Smooth muscle cell of the brain vasculature (primary cell): Measurements from ENCODE around the gene PCSK5.

Experiments used
- DNase-seq: peaks from one replicate; pipeline ENCODE4 v3.0.0-alpha.2; 2012; ENCODE audit warnings: low read depth, low spot score

The PCSK5 gene

DNA sequence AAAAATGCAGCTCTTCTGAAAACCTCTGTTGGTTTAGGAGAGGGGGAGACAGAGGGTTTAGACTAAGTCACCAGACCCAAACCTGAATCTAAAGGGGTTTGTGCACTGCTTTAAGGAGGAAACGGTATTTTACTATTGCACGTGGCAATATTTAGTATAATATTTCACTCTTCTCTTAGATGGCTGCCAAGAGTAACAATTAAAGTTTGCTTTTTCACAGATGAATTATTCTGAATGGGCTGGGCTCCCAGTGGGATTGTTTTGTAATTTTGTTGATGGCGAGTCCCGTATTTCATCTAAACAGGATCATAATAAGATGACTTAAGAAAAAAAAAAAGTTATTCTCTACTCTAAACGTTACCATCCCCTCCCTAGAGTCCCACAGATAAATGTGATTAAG lies 245.4 kb downstream of the PCSK5 start:
- DNase-seq: no peak

- peak; percentile 18 for DNase-seq
These were observed 246.5 kb downstream of the PCSK5 start for GRCh38 chr9:76136986-76137385.

GRCh38 chr9:76137931-76138330 lies 247.5 kb downstream of the PCSK5 start:
- DNase-seq: no peak

GRCh38 chr9:76138360-76138759 lies 247.9 kb downstream of the PCSK5 start:
- DNase-seq: no peak

DNA sequence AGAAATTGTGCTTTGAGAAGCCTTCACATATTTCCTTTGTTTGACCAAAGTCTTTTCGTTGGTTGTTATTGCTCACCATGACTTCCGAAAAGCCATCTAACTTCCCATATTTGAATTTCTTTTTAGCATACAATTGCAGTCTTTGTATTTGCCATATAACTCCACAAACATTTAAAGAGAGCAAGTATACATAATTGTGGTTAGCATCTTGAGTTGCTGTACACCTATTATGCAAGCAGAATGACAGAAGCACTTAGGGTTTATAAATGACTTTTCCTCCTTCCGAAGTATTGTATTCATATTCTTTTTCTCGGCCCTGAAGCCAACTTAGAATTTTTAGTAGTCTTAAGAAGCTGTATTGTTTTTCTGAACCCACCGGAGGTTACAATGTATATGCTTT lies 253.4 kb downstream of the PCSK5 start:
- DNase-seq: no peak

- DNase-seq: no peak
These were observed 259.5 kb downstream of the PCSK5 start for GRCh38 chr9:76150013-76150412.

- no peak for DNase-seq
These were observed 260.8 kb downstream of the PCSK5 start for GRCh38 chr9:76151267-76151666.

GRCh38 chr9:76153339-76153738 lies 262.9 kb downstream of the PCSK5 start:
- no peak for DNase-seq

GRCh38 chr9:76153902-76154629 lies 263.6 kb downstream of the PCSK5 start:
- DNase-seq: no peak

DNA sequence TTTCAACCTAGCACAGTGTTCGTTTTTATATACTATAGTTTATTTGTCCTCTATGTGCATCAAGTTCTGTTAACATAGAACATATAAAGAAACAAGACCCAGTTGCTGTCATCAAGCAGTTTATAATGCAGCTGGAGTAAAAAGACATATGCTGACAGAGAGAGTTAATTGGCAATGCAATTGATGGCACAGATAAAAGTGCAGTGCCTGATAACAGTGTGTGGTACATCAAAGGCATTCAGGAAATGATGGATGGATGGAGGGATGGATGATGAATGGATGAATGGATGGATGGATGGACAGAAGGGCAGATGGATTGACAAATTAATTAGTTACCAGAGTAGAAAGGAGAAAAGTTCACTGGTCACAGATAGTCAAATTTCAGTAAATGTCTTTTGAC lies 264.9 kb downstream of the PCSK5 start:
- no peak for DNase-seq

DNA sequence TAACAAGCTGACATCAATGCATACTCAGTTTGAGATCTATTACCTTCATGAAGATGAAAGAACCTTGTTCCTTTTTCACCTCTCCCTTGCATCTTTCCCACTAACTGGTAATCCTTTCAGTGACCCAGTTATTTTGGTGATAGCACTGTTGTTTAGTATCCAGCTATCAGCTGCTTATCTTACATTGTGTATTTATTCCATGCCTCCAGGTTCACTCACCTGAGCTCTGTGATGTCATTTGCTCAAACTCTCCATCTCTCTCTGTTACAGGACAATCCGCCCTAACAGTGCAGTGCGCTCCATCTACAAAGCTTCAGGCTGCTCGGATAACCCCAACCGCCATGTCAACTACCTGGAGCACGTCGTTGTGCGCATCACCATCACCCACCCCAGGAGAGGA lies 268.2 kb downstream of the PCSK5 start:
- no peak for DNase-seq

DNA sequence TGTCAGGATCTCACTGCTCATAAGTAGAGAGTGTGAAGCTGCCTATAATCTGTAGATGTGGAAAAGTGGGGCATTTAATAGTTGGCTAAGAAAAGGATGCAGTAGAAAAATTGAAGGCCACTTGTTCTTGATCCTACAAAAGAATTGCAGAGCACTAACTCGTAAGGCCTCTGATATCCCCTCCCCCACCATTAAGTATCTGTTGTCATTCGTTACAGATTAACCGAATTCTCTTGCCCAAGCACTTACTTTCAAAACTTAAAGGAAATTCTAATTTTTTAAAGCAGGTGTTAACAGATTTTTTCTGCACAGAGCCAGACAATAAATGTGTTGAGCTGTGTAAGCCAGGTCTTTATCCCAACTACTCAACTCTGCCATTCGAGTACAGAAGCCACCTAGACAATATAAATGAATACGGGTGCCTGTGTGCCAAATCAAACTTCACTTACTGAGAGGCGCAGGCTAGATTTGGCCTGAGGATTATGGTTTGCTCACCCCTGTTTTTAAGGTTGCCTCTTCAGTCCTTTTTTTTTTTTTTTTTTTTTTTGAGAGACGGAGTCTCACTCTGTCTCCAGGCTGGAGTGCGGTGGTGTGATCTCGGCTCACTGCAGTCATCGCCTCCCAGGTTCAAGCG lies 268.9 kb downstream of the PCSK5 start:
- DNase-seq: no peak

DNA sequence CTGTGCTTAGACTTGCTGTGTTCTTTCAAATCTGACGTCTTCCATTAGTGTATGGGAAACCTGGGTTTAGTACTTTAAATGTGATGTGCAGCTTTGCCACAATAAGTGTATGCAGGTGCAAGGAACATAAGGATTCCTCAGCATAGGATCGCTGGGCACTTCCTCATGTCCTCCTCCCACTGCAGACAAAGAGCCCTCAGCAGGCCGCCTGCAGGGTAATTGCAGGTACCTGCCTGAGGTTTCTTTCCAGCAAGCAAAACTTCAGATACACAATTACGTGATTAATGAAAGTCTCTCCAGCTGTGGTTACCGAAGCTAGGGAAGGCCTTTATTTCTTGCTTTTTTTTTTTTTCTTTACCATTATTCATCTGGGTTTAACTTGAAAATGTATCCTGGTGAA lies 270.6 kb downstream of the PCSK5 start:
- DNase-seq: no peak

- peak; percentile 55 for DNase-seq
These were observed 271.1 kb downstream of the PCSK5 start for GRCh38 chr9:76161541-76161940.

DNA sequence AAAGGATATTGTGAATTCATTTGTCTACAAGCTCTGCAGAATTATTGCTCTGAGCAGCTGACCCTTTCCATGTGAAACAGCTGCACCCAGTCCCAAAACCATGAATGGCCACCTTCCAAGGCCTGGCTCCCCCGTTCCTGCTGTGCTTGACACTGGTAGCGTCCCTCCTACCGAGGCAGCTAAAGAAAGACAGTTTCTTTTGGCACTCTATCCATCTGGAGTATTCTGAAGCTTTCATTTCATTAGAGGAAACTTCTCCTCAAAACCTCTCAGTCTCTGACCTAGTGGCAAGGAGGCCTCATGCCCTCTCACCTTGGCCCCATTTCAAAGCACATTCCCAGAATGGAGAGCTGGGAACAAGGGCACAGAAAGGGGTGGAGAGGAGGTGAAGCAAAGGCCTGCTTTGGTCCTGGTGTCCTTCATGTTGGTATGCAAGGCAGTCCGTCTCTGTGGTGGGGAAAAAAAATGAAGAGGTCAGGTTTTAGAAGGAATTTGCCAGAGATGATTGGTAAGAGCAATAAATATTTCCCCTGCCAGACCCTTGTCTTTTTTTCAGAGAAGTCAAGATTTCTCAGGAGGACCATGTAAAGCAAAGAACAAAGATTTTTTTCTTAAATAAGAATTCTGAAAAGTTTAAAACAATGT lies 271.7 kb downstream of the PCSK5 start:
- DNase-seq: peak; percentile 54

- no peak for DNase-seq
These were observed 272.5 kb downstream of the PCSK5 start for GRCh38 chr9:76162751-76163500.

DNA sequence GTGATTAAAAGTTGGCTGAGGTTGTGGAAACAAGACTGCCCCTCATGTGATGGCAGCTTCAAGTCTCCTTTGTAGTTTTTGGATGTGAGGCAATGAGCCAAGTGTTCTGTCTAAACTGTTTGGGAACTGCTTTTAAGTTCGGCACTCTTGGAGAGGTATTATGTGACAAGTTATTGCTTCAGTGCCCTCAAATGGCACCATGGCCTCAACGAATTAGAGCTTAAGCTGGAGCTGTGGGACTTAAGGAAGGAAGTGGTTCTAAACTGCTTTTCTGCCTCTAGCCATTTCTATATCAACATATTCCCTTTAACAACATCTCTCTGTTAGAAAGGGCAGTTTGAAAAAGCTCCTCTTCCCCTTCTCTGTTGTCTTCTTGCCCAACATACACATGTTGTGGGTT lies 276.1 kb downstream of the PCSK5 start:
- DNase-seq: no peak

DNA sequence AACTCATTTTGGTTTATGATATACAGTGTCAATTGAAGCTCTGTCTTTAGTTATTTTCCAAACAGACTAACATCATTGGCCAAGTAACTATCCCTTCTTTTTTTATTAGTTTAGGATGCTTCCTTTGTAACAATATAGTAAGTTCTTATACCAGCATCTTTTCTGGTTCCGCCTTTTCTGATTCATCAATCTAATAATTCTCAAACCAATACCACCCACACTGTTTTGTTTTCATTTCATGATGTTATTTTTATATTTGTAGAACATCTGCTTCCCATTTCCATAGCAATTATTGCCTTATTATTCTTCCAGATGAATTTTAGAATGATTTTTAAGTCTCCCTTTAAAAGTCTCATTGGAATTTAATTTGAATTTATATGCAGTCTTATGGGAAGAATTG lies 285.7 kb downstream of the PCSK5 start:
- no peak for DNase-seq

DNA sequence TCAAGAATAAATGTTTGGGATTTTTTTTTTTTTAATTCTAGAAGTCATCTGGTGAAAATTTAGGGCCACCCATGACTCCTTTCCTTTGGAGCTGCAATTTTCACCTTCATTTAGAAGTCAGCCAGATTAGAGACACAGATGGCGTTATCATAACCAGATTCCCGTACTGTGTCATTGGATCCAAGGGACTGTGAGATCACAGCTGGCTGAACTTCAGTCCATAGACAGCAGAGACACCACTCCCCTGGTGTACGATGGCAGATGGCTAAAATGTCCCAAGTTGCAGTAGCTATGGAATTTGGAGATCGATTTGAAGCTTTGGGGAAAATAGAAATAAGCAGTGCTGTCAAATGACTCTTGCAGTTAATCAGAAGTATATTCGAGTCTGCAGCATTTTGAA lies 287.5 kb downstream of the PCSK5 start:
- DNase-seq: no peak

DNA sequence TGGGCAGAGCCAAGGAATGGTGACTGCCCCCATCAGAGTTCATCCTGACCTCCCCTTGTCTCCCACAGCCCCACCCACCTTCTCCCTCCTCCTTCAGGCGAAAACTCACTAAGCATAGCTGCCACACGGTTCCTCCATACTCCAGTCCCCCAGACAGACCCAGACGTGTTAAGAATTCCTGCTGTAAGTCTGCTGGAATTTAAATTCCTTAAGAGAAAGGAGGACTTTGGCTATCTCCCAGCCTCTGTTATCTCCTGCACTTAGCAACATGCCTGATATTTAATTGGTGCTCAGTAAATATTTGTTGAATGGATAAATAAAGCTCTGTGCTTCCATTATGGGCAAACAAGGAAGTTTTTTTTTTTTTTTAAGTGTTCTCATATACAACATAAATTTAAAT lies 290.1 kb downstream of the PCSK5 start:
- DNase-seq: no peak

DNA sequence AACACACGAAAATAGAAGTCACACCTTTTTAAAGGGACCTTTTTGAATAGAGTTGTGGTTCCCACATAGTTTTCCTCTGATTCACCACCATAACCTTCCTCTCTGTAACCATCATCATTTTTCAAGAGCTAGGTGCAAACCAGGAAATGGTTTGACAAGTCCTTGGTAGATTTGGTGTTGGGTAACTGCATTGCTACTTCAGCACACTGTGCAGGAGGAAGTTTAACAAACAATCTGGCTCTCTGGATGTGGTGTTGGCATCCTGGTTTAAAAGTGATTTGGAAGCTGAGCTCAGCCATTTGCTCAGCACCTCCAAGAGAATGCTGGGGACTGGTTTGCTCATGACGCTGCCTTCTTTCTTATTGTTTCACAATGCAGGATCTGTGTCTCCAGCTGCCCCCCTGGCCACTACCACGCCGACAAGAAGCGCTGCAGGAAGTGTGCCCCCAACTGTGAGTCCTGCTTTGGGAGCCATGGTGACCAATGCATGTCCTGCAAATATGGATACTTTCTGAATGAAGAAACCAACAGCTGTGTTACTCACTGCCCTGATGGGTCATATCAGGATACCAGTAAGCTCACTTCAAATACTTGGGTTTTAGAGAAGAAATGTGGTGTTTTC lies 290.7 kb downstream of the PCSK5 start:
- peak; percentile 88 for DNase-seq

DNA sequence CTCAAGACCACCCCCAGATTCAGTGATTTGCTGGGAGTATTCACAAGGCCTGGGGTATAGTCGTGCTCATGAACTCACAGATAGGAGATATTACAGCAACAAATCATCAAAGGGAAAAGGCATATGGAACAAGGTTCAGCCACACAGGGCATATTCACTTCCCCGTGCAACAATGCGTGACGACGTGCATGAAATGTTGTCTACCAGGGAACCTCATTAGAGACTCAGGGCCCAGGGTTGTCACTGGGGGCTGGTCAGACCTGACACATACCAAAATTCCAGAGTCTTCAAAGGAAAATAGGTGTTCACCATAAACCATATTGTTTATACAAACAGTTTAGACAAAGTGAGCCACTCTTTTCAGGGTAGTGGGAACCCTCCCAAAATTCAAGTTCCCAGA lies 291.3 kb downstream of the PCSK5 start:
- DNase-seq: no peak
